GM19372 (cell line): Measurements from ENCODE around the gene UCKL1.
"Not testable (repeated sequence)": the region's sequence is repeated elsewhere in the genome, so short reads cannot be mapped to it uniquely, and the experiment has no call there.

Experiments used
- ATAC-seq: cut with Tn5 transposase; IDR thresholded peaks from one replicate; pipeline ENCODE4 v1.9.1; 2021; ENCODE audit warnings: mild to moderate bottlenecking, low read depth, moderate library complexity; ENCODE audit not compliant: unreplicated experiment

The UCKL1 gene

GRCh38 chr20:63929071-63929470, 27.1 kb downstream of the UCKL1 start:
- ATAC-seq: no peak

GRCh38 chr20:63926298-63926697, 29.9 kb downstream of the UCKL1 start:
- no peak for ATAC-seq

DNA sequence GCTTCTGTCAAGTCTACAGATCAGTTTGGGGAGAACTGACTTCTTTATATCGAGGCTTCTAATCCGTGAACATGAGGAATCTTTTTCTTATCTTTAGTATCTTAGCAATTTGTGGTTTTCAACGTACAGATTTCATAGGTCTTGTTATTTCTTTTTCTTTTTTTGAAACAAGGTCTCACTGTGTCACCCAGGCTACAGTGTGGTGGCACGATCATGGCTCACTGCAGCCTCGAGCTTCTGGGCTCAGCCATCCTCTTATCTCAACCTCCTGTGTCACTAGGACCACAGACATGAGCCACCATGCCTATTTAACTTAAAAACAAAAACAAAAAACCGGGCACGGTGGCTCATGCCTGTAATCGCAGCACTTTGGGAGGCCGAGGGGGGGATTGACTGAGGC, 32.0 kb downstream of the UCKL1 start:
- no peak for ATAC-seq

- ATAC-seq: no peak
These were observed 32.6 kb downstream of the UCKL1 start for GRCh38 chr20:63923651-63924050.

DNA sequence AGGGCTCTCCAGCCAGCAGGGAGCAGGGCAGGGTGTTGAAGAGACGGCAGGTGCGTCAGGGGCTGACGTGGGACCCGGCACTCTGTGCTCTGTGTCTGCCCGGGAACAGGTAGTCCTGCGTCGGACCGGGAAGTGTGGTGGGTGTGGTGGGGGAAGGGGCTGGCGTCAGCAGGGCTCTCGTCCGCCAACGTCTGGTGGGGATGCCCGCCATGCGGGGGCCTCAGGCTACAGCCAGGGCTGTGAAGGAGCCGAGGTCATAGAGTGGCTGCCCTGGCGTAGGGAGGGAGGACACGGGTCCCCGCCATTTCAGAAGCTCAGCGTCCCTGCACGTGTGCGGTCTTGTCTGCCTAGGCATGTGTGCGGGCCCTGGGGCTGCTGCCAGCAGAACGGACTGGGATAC, 36.0 kb downstream of the UCKL1 start:
- ATAC-seq: no peak

DNA sequence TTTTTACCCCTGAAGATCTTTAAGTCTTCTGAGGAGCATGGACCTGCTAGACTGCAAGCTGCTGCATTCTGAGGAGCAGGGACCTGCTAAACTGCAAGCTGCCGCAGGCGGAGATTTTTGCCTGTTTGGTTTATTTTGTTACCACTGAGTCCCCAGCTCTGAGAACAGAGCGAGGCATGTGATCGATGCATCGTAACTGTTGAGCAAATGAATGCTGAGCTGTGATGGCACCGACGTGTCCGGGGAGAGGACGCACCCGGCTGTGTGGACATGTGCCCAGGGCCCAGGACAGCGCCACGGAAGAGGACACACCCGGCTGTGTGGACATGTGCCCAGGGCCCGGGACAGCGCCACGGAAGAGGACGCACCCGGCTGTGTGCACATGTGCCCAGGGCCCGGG, 37.1 kb downstream of the UCKL1 start:
- ATAC-seq: no peak

GRCh38 chr20:63917811-63918210, 38.4 kb downstream of the UCKL1 start:
- no peak for ATAC-seq

GRCh38 chr20:63916371-63916939, 39.8 kb downstream of the UCKL1 start:
- ATAC-seq: not testable (repeated sequence)

DNA sequence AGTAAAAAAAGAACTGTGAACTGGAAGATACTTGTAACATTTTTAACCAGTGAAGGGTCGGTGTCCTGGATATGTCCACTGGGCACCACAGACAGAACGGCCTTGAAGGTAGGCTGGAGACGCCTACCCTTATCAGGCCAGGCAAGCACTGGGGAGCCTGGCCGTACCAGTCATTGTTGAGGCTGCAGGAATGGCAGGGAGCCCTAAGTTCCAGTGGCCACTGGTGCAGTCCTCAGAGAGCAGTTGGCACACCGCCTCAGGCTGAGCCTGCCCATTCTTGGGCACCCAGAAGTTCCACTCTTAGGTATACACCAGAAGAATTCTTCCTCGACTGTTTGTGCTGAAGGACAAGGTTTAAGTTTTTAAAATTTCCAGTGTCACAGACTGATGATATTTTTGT, 40.7 kb downstream of the UCKL1 start:
- ATAC-seq: no peak

GRCh38 chr20:63913768-63914167, 42.4 kb downstream of the UCKL1 start:
- ATAC-seq: no peak

GRCh38 chr20:63911176-63911575, 45.0 kb downstream of the UCKL1 start:
- ATAC-seq: no peak

DNA sequence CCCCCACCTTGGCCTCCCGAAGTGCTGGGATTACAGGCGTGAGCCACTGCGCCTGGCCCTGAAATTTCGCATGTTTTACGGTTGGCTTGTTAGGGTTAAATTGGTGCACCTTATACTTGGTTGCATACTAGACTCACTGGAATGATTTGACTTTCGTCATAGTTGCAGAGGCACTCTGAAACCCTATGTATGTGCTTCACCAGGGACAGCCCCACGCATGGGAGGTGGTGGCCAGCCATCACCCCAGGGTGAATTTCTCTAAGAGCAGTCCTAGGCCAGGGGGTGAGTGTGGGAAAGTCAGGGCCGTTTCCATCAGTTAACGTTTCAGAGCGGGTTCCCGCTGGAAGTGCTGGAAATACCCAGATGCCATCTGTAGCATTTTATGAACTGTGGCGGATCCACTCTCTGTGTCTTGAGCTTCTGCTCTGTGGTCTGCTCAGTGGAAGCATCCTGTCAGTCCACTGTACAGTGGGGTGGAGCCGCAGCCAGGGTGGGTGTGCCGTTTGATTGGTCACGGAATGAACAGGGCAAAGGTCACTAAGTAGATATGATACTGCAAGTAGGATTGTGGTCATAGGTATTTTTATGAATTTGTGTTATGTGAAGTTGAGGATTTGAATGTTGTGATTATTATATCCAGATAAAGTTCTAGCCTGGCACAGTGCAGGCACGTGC, 48.1 kb downstream of the UCKL1 start:
- ATAC-seq: no peak

DNA sequence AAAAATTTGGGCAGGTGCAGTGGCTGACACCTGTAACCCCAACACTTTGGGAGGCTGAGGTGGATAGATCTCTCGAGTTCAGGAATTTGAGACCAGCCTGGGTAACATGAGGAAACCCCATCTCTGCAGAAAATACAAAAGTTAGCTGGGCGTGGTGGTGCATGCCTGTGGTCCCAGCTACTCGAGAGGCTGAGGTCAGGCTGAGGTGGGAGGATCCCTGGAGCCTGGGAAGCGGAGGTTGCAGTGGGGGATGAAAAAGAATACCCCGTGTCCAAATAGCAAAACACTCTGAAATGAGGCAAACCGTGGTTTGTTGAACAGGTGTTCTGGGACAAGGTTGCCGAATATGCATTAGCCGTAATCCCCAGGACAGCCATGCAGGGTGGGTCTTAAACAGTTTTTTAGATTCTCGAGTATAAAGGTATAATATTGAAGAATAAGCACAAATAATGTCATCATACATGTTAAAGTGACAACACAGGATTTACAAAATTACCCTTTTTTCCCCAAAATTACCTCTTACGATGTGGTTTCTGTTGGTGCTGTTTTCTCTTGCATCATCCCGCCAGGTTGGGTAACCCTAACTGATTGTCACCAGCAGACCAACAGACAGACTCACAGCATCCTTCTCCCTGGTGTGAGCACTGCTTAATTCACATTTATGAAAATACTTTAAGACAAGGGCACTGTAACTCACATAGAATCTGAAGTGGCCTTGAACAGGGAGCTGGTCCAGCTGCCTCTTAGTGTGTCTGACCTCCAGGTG, 52.2 kb downstream of the UCKL1 start:
- ATAC-seq: no peak

- no peak for ATAC-seq
These were observed 55.8 kb downstream of the UCKL1 start for GRCh38 chr20:63900413-63900812.

DNA sequence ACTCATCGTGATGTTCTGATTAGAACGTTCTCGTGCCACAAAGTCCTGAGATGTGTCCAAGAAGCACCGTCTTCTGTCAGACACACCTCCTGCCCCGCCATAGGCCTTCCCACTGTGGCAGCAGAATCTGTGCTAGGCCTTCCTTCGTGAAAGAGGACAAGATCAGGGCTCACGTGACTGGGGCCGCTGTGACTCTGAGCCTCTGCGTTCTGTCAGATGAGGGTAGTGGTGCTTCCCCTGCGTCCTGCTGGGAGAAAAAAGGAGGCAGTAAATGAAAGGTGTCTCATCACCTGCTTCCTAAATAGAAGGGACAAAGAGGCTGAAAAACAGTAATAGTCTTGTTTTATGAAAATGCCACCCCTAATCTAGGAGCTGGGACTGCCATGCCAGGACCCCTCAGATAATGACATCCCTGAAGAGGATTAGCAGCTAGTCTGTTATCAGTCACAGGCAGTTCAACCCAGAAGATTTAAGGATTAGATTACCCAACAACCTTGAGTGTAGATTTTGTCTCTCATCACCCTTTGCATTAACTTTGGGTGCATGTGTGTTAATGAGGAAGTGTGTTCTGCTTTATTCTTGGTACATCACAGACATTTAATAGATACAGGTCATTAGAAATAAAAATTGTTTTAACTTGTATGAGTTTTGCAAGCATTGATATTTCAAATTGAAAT, 57.2 kb downstream of the UCKL1 start:
- no peak for ATAC-seq

DNA sequence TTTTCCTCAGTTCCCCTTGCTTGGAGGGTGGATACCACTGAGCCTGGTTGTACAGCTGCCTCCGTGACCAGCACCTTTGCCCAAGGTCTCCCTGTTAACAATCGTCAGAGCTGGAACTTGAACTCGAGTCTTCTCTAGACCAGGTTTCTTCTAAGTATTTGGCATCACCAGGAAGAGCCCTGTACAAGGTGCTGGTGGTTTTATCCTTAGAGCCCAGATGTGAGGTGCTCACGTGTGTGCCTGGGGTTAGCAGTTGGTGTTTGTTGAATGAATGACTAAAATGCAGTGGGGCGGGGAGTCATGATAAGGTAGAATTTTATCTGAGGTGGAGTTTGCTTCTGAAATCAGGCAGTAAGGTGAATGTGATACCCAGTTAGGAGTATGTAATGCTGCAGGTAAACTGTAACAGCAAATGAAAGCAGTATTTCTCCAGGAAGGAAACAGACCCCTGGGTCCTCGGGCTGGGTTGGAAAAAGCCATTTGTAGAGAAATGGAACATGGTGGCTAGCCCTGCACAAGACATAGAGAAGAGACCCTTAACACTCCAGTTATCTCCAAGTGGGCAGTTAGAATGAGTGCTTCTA, 58.1 kb downstream of the UCKL1 start:
- no peak for ATAC-seq

- no peak for ATAC-seq
These were observed 59.7 kb downstream of the UCKL1 start for GRCh38 chr20:63896264-63897105.

GRCh38 chr20:63895952-63896263, 60.3 kb downstream of the UCKL1 start:
- ATAC-seq: no peak

GRCh38 chr20:63895202-63895951, 60.8 kb downstream of the UCKL1 start:
- peak; percentile 23 for ATAC-seq
